SH-SY5Y (cell line): Measurements from ENCODE around the gene C2CD2L.
A peak's percentile ranks its signal among the peaks of the same experiment; 100 is the strongest.

Source experiments
- GATA2 ChIP-seq: IDR thresholded peaks from 2 replicates; pipeline ENCODE4 v1.6.1; 2011; ENCODE audit warnings: mild to moderate bottlenecking, low read depth, low read length
- GATA3 ChIP-seq: IDR thresholded peaks from 2 replicates; pipeline ENCODE4 v1.6.1; 2011; ENCODE audit warnings: low read depth, mild to moderate bottlenecking, low read length, moderate library complexity

C2CD2L gene

DNA sequence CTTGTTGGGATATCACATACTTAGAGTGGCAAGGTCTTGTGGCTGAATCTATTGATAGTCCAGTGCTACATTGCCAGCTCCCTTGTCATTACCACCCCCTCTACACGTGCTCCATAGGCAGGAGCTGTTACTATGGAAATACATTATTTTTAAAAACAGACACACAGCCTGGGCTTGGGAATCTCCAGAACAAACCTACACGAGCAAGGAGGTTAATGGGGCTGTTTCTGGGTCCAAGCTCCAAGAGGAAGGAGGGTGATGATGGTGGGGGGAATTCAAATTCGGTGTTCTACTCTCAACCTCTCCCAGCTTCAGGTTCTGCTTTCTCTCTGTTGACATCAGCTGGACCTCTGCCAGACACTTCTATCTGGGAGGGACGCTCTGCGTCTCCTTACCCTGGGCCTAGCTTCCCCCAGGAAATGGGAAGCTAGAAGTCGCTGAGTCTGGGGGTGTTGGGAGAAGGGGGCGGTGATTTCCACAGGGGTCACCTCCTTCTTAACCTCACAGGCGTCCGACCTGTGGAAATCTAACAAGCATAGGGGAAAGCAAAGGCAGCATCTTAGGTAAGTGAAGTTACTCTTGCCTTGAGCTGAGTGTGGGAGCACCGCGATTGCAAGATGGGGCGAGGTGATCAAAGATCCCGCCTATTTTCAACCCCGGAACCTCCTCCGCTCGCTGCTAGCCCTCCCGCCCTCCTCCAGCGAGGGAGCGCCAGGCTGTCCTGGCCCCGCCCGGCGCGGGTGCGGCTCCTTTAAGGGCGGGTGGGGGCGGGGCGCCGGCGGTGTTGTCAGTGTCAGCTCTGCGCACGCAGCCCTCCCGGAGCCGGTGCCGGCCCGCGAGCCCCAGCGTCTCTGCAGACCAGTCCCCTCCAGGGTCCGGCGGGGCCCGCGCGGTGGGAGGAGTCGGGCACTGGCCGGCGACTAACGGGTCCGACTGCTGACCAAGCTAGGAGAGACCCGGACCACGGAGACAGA is at the start of gene C2CD2L:
C2CD2L (plus strand) TSS at position 781 of the 974 bp plus-strand sequence. CDS start 398 bp downstream, outside the sequence.
- TF ChIP-seq GATA3, result no peak
- no peak for TF ChIP-seq GATA2

- TF ChIP-seq GATA2 (no peak), GATA3 (no peak)
Measured at GRCh38 chr11:119061256-119061655, 45.9 kb upstream of the C2CD2L start.

DNA sequence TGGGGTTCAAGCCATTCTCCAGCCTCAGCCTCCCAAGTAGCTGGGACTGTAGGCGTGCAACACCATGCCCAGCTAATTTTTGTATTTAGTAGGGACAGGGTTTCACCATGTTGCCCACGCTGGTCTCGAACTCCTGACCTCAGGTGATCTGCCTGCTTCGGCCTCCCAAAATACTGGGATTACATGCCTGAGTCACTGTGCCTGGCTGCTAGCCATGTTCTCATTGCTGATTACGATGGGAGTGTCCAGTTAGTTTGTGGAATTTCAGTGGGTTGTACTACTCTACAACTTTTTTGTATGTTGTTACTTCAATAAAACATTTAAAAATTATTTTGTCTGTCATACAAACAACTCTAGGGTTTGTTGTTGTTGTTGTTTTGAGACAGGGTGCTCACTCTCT is 44.4 kb upstream of the C2CD2L start:
- TF ChIP-seq GATA2, result no peak
- TF ChIP-seq GATA3, result no peak

DNA sequence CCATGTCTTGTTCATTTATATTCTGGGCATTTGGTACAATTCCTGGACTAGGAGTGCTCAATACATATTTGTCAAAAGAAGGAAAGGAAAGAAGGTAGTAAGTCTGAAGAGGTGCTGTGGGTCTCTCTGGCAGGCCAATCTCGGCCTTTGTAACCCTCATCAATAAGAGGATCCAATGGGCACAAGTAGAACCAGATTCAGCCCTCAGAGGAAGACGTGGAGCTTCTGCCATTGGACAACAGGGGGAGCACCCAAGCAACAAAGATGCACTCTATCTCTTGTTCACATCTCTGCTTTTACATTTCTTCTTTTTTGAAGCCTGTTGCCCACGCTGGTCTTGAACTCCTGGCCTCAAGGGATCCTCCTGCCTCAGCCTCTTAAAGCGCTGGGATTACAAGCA is 41.8 kb upstream of the C2CD2L start:
- no peak for TF ChIP-seq GATA3
- peak; percentile 62 for TF ChIP-seq GATA2

DNA sequence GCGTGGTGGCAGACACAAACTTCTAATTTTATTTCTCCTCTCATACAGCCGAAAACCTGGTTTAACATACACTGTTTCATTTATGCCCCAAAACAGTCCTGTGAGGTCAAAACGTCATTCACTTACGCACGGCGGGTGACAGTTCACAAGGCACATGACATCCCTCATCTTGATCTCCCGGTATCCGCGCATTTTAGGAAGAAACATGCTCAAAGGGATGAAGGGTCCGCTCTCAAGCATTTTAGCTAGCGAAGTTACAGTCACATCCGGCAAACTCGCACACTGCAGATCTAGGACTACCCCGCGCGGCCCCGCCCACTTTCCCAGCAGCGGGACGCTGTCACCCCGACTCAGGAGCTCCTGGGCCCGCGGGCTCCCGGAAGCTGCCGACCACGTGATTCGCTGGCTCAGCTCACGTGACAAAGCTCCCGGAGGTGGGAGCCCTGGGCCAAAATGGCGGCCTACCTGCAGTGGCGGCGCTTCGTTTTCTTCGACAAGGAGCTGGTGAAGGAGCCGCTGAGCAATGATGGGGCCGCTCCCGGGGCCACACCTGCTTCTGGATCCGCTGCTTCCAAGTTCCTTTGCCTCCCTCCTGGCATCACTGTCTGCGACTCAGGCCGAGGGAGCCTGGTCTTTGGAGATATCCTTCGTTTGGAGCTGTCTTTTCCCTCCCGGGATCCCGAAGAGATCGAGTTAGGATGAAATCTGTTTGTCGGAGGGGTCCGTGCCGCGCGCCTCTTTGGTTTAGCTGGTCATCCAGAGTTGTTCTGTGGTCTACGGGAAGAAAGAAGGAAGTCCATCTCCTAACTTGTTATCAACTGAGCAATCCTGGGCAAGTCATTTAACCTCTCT is 39.5 kb upstream of the C2CD2L start, which contains the start of gene VPS11:
VPS11 (plus strand) TSS at position 448 of the 852 bp plus-strand sequence; CDS start at position 454, 6 bp downstream.
- TF ChIP-seq GATA3 (no peak), GATA2 (no peak)

GRCh38 chr11:119077839-119078238 is 29.3 kb upstream of the C2CD2L start:
- TF ChIP-seq GATA2 (no peak), GATA3 (no peak)

DNA sequence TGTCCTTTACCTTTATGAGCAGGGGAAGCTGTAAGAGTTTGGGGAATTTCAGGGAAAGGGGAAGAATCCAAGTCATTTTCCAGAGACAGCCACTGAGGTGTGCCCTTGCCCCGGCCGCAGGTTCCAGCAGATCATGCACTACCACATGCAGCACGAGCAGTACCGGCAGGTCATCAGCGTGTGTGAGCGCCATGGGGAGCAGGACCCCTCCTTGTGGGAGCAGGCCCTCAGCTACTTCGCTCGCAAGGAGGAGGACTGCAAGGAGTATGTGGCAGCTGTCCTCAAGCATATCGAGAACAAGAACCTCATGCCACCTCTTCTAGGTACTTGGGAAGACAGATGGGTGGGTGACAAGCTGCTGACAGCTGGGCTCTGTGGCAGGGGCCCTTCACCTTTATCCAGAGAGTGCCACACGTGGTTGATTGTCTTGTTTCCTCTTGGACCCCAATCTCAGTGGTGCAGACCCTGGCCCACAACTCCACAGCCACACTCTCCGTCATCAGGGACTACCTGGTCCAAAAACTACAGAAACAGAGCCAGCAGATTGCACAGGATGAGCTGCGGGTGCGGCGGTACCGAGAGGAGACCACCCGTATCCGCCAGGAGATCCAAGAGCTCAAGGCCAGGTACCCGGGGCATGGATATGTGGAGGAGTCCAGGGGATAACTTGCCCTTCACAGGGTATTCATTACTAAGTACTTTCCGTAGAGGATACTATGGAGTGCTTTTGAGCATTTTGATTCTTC is 28.3 kb upstream of the C2CD2L start:
- no peak for TF ChIP-seq GATA2
- TF ChIP-seq GATA3, result no peak

DNA sequence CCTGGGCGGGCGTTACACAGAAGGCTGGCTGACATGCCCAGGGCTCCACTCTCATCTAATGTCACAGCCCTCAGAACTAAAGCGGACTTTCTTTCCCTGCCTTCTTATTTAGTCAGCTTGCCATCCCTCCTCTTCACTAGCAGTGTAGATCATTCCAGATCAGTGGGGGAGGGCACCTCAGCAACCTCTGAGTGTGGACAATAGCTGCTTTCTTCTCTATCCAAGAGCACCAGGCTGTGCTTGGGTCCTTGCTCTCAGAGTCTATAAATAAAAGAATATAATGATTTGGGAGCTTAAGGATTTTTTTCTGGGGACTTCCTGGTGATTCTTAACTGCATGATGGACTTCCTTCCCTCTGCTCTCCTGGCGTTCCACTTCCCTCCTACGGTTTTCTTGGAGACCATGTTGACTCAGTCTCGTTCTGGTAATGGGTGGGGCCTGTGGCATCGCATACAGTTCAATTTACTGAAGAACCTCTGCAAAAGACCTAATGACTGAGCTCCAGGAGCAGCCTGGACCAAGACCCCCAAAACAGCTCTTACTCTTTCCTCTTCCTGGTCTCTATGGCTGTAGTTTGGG is 25.4 kb upstream of the C2CD2L start:
- no peak for TF ChIP-seq GATA3
- no peak for TF ChIP-seq GATA2

GRCh38 chr11:119084663-119085436 is 22.3 kb upstream of the C2CD2L start, which contains the start of gene HMBS:
Gene HMBS (plus strand): TSS chr11:119084881. CDS start chr11:119085034, 153 bp downstream.
- TF ChIP-seq GATA3 (no peak), GATA2 (no peak)

DNA sequence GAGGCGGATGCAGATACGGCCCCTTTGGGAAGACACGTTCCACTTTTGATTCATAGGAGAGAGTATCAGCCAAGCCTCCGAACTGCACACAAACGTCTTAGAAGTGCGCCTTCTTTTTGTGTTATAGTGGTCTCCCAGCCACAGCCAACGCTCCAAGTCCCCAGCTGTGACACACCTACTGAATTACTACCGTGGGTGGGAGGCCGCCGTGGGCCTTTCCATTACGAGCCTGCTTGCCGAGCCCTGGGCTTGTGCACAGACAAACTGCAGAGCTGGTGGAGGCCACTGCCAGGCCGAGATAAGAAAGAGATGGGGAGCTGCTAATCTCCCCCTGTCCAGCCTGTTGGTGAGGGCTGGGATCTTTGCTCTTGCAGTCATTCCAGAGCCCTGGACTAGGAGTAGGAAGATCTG is 21.7 kb upstream of the C2CD2L start:
- TF ChIP-seq GATA3, result no peak
- 0 out of 2 replicates have a peak, but pooled peaks have one; percentile 27 for TF ChIP-seq GATA2

GRCh38 chr11:119087123-119087522 is 20.0 kb upstream of the C2CD2L start:
- TF ChIP-seq GATA3, result no peak
- no peak for TF ChIP-seq GATA2

GRCh38 chr11:119087747-119088241 is 19.4 kb upstream of the C2CD2L start:
- TF ChIP-seq GATA2, result no peak
- TF ChIP-seq GATA3, result no peak
